HG02981 (cell line): ENCODE results near the gene YJEFN3.

Experiments
- ATAC-seq: cut with Tn5 transposase; IDR thresholded peaks from one replicate; pipeline ENCODE4 v1.9.1; 2021; ENCODE audit warnings: mild to moderate bottlenecking, moderate library complexity; ENCODE audit not compliant: unreplicated experiment

The YJEFN3 gene

DNA sequence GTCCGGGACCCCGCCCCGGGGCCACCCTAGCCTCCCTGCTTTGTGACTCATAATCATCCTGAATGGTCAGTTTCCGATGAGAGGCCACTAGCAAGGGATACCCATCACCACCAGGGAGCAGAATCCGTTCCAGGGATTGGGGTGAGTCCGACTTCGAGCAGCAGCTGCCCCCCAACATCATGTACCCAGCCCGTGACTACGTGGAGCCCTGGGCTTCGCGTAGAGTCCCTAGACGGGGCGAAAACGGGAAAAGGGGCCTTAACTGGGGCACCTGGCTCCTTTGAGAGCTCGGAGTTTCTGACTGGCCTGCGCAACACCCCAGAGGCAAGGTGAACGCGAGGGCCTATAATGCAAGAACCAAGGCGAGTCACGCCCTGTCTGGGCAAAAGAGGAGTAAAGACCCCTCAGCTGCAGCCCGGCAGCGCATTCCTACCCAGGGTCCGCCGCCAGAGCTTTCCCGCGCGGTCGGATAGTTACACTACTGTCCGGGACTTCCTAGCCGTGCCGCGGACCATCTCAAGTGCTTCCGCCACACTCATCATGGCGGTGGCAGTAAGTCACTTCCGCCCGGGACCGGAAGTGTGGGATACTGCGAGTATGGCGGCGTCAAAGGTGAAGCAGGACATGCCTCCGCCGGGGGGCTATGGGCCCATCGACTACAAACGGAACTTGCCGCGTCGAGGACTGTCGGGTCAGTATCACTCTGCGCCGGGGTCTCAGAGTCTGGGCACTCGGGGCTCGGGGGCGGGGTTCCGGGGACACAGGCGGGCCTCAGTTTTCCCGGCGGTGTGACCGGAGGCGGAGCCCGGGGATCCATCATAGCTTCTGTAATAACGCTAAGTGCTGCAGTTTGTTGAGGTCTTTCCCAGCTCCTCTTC is 12.8 kb upstream of the YJEFN3 start, which contains the start of gene NDUFA13:
NDUFA13 (plus strand) TSS at position 584 of the 878 bp plus-strand sequence; CDS start at position 598, 14 bp downstream.
- ATAC-seq: peak; percentile 91

DNA sequence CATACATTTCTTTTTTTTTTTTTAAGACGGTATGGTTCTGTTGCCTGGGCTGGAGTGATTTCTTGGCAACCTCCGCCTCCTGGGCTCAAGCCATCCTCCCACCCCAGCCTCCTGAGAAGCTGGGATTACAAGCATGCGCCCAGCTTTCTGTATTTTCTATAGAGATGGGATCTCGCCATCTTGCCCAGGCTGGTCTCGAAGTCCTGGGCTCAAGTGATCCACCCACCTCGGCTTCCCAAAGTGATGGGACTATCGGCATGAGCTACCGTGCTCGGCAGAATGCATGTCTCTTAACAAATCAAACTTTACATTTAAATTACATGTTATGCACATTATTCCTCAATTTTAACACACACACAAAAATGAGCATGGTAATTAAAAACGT is 11.5 kb upstream of the YJEFN3 start:
- no peak for ATAC-seq

DNA sequence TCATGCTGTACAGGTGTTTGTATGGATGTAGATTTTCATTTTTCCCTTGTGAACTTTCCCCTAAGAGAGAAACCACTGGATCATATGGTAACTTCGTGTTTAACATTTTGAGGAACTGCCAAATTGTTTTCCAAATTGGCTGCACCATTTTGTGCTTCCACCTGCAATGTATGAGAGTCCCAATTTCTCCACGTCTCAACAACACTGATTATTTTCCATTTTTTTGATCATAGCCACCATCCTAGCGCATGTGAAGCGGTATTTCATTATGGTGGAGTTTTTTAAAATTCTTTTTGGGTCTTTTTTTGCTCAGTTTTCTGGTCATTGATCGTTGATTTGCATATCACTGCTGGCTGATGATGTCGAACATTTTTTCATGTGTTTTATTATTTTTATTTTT is 7.7 kb upstream of the YJEFN3 start:
- ATAC-seq: no peak

DNA sequence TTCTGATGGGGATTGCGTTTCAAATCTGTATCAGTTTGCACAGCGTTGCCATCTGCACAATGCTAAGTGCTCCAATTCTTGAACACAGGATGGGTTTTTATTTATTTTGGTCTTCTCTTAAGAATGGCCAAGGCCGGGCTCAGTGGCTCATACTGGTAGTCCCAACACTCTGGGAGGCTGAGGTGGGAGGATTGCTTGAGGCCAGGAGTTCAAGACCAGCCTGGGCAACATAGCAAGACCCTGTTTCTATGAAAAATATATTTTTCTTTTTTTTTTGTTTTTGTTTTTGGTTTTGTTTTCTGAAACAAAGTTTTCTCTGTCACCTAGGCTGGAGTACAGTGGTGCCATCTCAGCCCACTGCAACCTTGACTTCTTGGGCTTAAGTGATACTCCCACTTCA is 5.5 kb upstream of the YJEFN3 start:
- ATAC-seq: no peak

DNA sequence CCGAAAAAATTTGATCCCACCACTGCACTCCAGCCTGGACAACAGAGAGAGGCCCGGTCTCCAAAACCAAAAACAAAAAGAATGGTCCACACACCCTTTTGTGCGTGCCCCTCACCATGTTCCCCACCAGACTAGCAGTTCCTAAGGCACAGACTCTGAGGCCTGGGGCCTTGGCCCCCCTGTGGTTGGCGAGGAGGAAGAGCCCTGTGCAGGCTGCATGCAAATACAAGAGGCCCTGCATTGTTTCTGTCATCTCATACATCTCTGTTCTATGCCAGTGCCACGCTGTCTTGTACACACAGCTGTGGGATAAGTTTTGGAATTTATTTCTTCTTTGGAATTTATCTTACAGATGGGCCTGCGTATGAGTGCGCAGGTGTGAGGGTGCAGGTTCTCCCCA is 4.7 kb upstream of the YJEFN3 start:
- ATAC-seq: no peak

DNA sequence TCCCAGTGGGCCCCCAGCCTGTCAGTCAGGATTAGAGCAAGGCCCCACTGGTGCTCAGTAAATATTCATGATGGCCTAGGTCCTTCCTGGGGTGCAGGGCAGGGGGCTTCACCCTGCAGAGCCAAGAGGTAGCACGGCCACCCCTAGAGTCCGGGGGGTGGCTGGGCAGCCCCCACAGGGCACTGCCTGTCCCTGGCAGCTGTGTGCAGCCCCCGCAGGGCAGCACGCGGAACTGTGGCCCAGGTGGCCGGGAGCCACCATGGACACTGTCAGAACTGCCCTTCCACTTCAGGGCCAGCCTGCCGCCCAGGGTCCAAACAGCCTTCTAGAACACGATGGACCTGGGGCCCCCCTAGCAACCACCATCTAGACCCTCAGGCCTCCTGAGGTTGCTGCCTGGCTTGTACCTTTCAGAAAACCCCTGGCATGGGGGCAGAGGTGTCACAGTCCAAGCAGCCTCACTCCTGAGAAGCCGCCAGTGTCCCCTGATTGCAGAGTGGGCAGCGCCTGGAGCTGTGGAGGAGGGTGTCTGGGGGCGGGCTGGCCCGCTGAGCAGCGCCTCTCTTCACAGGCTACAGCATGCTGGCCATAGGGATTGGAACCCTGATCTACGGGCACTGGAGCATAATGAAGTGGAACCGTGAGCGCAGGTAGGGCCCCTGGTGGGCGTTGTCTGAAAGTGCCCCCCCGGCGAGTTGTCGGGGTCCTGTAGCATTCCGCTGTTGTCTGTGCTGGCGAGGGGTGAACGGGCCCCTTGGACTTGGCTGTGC is 2.9 kb upstream of the YJEFN3 start:
- no peak for ATAC-seq

DNA sequence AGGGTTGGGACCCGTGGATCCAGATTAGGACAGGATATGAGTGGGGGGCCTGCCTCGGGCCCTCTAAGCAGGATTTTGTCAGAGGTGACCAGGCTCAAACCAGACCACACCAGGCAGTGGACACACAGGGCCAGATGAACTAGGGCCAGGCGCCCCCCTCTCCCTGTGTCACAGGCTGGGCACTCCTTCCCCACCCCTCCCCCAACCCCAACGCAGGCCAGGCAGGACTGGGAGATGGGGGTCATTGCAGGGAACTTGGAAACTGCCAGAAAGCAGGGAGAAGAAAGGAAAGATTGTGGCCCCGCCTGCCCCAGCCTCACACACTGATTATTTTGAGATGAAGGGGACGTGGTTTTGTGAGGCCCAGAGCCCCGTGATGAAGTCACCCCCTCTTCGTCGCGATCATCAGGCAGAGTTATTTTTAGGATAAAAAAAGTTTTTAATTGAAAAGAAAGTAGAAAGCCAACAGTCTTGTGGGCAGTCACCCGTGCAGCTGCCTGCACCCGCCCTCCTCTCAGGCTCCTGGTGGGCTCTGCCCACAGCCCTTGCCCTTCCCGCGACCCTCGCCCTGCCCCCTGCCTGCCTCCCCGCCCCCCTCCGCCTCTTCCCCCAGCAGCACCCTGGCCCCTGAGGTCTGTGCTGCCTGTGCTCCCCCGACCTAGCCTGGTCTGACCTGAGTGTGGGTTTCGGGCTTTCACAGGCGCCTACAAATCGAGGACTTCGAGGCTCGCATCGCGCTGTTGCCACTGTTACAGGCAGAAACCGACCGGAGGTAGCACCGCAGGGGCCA is 1.9 kb upstream of the YJEFN3 start:
- no peak for ATAC-seq

DNA sequence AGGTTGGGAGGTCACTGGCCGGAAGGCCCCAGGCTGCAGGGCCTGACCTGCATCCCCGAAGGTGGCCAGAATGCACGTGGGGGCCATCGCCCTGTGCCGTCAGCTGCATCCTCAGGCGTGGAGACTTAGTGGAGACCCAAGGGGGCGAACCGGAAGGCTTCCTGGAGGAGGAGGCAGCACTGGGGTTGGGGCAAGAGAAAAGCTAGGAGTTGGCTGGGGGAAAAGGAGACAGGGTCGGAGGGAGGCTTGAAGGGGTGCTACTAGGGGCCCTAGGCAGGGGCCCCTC is 1.4 kb upstream of the YJEFN3 start:
- ATAC-seq: no peak

DNA sequence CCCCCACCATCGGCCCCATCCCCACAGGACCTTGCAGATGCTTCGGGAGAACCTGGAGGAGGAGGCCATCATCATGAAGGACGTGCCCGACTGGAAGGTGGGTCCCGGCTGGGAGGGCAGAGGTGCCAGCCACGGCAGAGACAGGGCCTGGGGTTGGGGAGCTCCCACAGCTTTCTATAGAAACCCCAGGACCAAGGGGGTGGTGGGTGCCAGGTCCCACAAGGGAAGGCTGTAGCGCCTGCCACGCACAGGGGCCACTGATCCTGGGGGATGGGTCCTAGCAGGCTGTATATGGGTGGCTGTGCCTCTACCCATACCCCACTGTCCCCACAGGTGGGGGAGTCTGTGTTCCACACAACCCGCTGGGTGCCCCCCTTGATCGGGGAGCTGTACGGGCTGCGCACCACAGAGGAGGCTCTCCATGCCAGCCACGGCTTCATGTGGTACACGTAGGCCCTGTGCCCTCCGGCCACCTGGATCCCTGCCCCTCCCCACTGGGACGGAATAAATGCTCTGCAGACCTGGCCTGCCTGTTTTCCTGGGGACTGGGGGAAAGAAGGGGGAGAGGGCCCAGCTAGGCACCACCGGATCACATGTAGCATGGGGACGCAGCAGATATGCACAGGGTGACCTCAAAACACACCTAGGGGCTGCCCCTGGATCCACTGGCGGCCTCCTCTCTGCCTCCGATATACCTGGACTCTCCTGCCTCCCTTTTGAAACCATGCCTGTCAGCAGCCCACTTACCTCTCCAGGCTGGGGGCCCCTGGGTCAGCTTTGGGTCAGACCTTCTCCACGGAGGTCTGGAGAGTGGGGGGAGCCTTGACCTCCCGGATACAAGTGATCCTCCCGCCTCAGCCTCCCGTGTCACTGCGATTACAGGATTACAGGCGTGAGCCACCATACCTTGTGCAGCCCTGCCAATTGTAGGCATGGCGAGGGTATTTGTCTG is 761 bp upstream of the YJEFN3 start:
- no peak for ATAC-seq

DNA sequence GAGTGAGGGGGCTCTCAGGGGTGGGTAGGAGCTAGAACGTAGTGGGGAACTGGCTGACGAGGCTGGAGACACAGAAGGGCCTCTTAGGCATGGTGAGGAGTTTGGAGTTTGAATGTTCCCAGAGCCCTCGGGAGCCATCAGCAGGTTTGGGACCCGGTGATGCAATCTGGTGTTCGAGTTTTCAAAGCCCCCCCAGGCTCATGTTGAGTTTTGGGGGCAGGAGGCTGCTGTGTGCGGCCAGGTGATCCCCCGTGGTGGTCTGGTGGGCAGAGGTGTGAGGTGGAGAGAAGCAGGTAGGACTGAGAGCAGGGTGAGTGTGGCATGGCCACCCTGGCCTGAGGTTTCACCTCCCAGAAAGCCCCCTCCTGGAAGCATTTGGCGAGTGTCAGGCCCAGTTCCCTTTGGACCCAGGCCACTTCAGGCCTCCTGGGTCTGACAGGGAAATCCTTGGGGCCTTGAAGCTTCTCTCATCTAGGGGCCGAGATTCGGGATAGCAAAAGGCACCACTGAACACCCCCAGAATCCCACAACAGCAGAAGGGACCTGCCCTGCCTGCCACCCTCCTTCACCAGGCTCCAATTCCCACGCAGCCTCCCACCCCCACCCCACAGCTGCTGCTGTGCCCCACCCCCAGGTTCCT is 1.2 kb downstream of the YJEFN3 start:
- ATAC-seq: no peak

DNA sequence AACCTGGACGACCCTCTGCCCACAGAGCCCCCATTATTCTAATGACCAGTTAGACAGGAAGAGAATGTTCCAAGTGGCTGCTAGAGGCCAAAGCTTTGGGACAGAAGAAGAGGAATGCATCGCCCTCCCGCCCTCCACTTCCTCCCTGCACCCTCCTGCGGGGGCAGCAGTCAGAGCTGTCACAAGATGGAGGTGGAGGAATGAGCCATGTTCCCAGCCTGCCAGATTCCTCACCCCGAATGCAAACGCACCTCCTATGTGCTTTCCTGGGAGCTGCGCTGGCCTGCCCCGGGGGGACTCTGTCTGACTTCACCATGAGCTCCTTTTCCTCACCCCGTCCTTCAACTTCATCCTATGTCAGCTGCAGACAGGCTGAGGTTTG is 1.7 kb downstream of the YJEFN3 start:
- ATAC-seq: no peak

DNA sequence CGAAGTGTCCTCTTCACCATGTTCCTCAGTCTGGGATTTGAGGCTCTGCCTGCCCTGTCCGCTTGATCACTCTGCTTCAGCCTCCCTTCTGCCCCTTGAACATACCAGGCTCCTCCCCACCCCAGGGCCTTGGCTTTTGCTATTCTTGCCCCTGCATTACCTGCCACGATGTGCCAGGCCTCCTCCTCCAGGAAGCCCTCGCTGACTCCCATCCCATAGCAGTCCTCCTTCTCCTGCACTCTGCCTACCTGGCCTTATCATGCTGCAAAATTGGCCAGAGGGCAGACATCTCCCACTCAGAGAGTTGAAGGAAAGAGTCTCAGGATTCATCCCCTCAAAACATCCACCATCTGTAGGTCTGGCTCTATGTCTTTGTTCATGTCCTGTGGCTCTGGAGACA is 2.2 kb downstream of the YJEFN3 start:
- no peak for ATAC-seq

DNA sequence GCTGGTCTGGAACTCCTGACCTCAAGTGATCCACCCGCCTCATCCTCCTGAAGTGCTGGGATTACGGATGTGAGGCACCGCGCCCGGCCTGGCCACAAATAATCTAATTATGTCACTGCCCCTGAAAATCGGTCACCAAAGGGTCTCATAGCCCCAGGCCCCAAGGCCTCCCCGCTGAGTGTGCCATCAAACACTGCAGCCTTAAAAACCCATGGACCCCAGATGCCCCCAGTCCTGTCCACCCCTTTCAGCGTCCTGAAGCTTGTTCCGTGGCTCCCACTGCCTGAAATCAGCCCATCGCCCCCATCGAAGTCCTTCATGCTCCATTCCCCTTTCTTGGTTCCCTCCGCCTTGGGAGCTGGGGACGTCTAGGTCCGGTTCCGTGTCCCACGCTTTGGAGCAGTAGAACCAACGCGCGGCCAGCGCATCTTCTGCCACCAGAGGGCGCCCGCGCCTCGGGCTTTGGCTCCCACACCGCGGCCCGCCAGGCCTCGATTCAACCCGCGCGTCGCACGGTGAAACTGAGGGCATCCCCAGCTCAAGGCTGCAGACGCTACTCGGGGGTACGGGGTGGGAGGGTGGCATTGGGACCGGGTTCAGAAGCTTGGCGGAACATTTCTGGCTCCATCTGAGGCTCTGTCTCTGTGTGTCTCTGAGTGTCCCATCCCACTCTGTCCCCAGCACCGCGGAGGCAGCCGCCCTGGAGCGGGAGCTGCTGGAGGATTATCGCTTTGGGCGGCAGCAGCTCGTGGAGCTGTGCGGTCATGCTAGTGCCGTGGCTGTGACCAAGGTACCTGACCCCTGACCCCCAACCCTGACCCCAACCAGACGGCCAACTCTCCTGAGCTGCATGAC is 3.5 kb downstream of the YJEFN3 start:
- ATAC-seq: no peak

DNA sequence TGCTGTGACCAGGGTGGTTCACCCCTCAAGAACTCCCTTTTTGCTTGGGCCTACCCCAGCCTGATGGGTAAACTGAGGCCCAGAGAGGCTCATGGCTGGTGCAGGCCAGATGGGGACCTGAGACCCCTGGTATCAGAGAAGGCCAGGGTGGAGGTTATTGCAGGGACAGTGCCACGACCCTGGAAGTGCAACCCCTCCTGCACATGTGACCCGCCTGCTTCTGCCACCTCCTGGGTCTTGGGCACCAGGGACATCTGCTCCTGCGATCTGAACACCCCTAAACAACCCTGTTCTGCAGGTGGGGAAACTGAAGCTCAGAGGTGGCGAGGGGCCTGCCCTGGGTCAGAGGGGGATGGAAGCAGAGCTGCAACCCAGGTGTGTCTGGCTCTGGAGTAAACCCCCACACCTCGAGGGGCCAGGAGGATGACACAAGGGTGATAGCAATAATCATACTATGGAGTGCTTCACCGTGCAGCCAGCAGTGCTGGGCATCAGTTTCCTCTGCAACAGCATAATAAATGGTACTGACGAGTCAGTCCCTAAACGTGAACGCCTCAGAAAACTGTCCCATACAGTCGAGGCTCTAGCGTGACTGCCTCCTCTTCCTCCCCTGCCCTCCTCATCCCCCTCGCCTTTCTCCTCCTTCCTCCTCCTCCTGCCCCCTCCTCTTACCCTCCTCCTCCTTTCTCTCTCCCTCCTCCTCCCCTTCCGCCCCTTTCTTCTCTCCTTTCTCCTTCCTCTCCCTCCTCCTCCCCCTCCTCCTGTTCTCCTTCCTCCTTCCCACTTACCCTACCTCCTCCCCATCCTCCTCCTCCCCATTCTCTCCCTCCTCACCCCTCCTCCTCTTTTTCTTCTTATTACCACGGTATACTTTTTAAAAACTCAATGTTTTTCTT is 4.3 kb downstream of the YJEFN3 start:
- ATAC-seq: no peak

DNA sequence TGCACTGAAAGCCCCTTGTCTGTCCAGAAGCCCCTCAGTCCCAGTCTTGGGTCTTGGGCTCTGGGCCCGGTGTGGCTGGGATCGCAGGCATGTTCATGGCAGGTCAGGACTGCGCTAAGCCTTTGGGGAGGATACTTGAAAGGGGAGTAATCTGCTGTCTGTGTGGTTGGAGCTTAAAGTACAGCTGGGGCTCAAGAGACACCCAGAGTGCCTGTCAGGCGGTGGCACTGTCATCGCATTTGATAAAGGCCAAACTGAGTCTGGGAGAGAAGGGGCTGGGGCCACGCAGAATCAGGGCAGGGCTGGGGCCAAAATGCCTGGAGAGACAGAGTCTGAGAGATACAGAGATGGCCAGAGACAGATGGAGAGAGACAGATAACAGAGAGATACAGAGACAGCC is 5.1 kb downstream of the YJEFN3 start:
- no peak for ATAC-seq

DNA sequence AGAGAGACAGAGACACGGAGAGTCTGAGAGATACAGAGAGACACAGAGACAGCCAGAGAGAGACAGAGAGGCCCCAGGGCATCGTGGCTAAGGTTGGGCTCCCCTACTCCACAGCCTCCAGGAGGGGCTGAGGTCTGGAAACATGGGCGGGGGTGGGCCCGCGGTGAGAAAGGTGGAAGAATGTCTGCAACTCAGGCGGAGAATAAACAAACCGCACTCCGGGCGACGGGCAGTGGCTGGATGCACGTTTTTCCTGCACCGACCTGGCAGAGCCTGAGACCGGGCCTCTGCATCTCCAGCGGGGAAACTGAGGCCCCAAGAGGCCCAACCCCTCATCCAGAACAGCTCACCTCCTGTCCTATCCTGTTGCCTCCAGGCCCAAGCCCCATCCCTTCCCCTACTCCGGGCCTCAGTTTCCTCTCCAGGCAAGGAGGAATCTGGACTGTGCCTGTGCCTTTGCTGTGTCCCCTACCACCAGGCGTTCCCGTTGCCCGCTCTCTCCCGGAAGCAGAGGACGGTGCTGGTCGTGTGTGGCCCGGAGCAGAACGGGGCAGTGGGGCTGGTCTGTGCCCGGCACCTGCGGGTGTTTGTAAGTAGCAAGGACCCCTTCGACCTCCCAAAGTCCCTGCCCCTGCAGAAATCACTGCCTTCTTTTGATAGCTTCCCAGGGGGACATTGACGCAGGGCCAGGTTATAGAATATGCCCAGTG is 6.0 kb downstream of the YJEFN3 start:
- ATAC-seq: no peak
